ENCODE data around the gene TCFL5.
A peak's percentile ranks its signal among the peaks of the same experiment; 100 is the strongest.

- TF ChIP-seq, protein P1, sequence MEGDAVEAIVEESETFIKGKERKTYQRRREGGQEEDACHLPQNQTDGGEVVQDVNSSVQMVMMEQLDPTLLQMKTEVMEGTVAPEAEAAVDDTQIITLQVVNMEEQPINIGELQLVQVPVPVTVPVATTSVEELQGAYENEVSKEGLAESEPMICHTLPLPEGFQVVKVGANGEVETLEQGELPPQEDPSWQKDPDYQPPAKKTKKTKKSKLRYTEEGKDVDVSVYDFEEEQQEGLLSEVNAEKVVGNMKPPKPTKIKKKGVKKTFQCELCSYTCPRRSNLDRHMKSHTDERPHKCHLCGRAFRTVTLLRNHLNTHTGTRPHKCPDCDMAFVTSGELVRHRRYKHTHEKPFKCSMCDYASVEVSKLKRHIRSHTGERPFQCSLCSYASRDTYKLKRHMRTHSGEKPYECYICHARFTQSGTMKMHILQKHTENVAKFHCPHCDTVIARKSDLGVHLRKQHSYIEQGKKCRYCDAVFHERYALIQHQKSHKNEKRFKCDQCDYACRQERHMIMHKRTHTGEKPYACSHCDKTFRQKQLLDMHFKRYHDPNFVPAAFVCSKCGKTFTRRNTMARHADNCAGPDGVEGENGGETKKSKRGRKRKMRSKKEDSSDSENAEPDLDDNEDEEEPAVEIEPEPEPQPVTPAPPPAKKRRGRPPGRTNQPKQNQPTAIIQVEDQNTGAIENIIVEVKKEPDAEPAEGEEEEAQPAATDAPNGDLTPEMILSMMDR (IDR thresholded peaks at IDR 0.05) = no peak
- TF ChIP-seq POLR2A (IDR thresholded peaks at IDR 0.05) = peak in 1 of 2 donors; percentile 67
- peak in 1 of 2 donors; percentile 64 for TF ChIP-seq POLR2AphosphoS5 (IDR thresholded peaks at IDR 0.05; ENCODE audit: insufficient read depth in 1 of 2, low read depth in 1 of 2)
These were observed 56.9 kb downstream of the TCFL5 start, which contains the start of gene OGFR for GRCh38 chr20:62804627-62805154.

All from vagina (tissue), 2 donors.